Right atrium auricular region (tissue), 2 donors: ENCODE results near the gene CELA3A. TPM values are rescaled to one million over a fixed set of nuclear protein-coding genes. Genes with fewer than 3 reads are reported as not detected.

Experiments used
- DNase-seq: peaks from one replicate; pipeline ENCODE4 v3.0.0-alpha.2; 2019; ENCODE audit warnings: low spot score
- H3K27ac ChIP-seq, 2 donors: fragments of 200-600 bp; sonication (generic); 1 replicate in 1 of 2; 2 replicates in 1 of 2; pipeline ENCODE4 v1.5.1; 2016 to 2019
- H3K27me3 ChIP-seq, 2 donors: fragments of 200-600 bp; sonication (generic); one replicate each; pipeline versions ENCODE4 v1.5.1 to v1.6.0; 2017 to 2019
- H3K36me3 ChIP-seq: fragments of 200-600 bp; sonication (generic); one replicate; pipeline ENCODE4 v1.5.1; 2016
- H3K4me1 ChIP-seq, 2 donors: fragments of 200-600 bp; sonication (generic); one replicate each; pipeline versions ENCODE4 v1.5.1 to v1.6.0; 2017 to 2019
- H3K4me3 ChIP-seq, 2 donors: fragments of 200-600 bp; sonication (generic); 1 replicate in 1 of 2; 2 replicates in 1 of 2; pipeline ENCODE4 v1.5.1; 2017 to 2019; ENCODE audit warnings: mild to moderate bottlenecking in 1 of 2, moderate library complexity in 1 of 2
- H3K9me3 ChIP-seq, 2 donors: fragments of 200-600 bp; sonication (generic); one replicate each; pipeline ENCODE4 v1.5.1; 2019
- total RNA-seq, 2 donors: library from RNA; depleted of rRNA; stranded (reverse); fragments of >200 nt; gene quantifications; one replicate each; pipeline ENCODE4 v1.1.0, GENCODE V29; 2016
- TF ChIP-seq, protein P1 (sequence below), 2 donors: fragments of 200-600 bp; sonication (generic); IDR thresholded peaks; one replicate each; pipeline ENCODE4 v1.5.1; 2019; ENCODE audit warnings: antibody characterized with exemption in 2 of 2

The CELA3A gene
- total RNA-seq, 2 donors from 2014 or later: not detected

- TF ChIP-seq, protein P1, sequence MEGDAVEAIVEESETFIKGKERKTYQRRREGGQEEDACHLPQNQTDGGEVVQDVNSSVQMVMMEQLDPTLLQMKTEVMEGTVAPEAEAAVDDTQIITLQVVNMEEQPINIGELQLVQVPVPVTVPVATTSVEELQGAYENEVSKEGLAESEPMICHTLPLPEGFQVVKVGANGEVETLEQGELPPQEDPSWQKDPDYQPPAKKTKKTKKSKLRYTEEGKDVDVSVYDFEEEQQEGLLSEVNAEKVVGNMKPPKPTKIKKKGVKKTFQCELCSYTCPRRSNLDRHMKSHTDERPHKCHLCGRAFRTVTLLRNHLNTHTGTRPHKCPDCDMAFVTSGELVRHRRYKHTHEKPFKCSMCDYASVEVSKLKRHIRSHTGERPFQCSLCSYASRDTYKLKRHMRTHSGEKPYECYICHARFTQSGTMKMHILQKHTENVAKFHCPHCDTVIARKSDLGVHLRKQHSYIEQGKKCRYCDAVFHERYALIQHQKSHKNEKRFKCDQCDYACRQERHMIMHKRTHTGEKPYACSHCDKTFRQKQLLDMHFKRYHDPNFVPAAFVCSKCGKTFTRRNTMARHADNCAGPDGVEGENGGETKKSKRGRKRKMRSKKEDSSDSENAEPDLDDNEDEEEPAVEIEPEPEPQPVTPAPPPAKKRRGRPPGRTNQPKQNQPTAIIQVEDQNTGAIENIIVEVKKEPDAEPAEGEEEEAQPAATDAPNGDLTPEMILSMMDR (IDR thresholded peaks at IDR 0.05): no peak
- Histone ChIP-seq H3K36me3 (no peaks in the 10 kb centered on the region), H3K9me3 (no peaks in the 10 kb centered on the region), H3K4me3 (no peak overlapping the region), H3K27me3 (no peaks in the 10 kb centered on the region), H3K4me1 (peaks cover 0 to 80% of the 10 kb centered on the region in 2 donors), H3K27ac (no peak overlapping the region)
- DNase-seq: no peak
Measured at GRCh38 chr1:22057861-22058260, 56.4 kb downstream of the CELA3A start.

Other genes with a start within 250 kb of the CELA3A start
- 10 to 100 TPM; 24.1 to 31.0 TPM for gene USP48, start 218.5 kb upstream of the CELA3A start, total RNA-seq
- not detected for gene LDLRAD2, start 189.4 kb upstream of the CELA3A start, total RNA-seq
- 100 to 1,000 TPM; 424 to 557 TPM for gene HSPG2, start 64.3 kb upstream of the CELA3A start, total RNA-seq
- gene CELA3B, start 24.6 kb upstream of the CELA3A start, total RNA-seq: not detected
- 100 to 1,000 TPM; 144 to 147 TPM for gene CDC42, start 51.1 kb downstream of the CELA3A start, total RNA-seq
- gene WNT4, start 141.4 kb downstream of the CELA3A start, total RNA-seq: under 1 TPM in 1 of 2 donors, not detected in 1; 0.16 TPM